Hepatocyte (in vitro differentiated cells): ENCODE results near the gene SPRR5. TPM values are rescaled to one million over a fixed set of nuclear protein-coding genes. Genes with fewer than 3 reads are reported as not detected.

Experiments used
- DNase-seq: peaks from one replicate; pipeline ENCODE4 v3.0.0-alpha.2; 2016; ENCODE audit warnings: low spot score
- H2AFZ ChIP-seq: fragments of 200-600 bp; sonication (generic); 2 replicates; pipeline ENCODE4 v1.6.0; 2016; ENCODE audit warnings: antibody characterized with exemption, mild to moderate bottlenecking
- H3K27ac ChIP-seq: fragments of 200-600 bp; sonication (generic); 2 replicates; pipeline ENCODE4 v1.5.1; 2016; ENCODE audit warnings: mild to moderate bottlenecking
- H3K27me3 ChIP-seq: fragments of 200-600 bp; sonication (generic); 2 replicates; pipeline ENCODE4 v1.6.1; 2016
- H3K36me3 ChIP-seq: fragments of 200-600 bp; sonication (generic); replicated peaks from 2 replicates; pipeline ENCODE4 v1.5.1; 2016; ENCODE audit warnings: low read depth; ENCODE audit not compliant: insufficient read depth
- H3K4me1 ChIP-seq: fragments of 200-600 bp; sonication (generic); 2 replicates; pipeline ENCODE4 v1.5.1; 2016; ENCODE audit warnings: mild to moderate bottlenecking, moderate library complexity; ENCODE audit not compliant: insufficient read depth
- H3K4me2 ChIP-seq: fragments of 200-600 bp; sonication (generic); 2 replicates; pipeline ENCODE4 v1.6.0; 2016
- H3K4me3 ChIP-seq: fragments of 200-600 bp; sonication (generic); 2 replicates; pipeline ENCODE4 v1.5.1; 2016; ENCODE audit warnings: mild to moderate bottlenecking
- H3K79me2 ChIP-seq: fragments of 200-600 bp; sonication (generic); 2 replicates; pipeline ENCODE4 v1.6.0; 2017; ENCODE audit warnings: mild to moderate bottlenecking
- H3K9me2 ChIP-seq: fragments of 200-600 bp; sonication (generic); replicated peaks from 2 replicates; pipeline ENCODE4 v1.6.0; 2017; ENCODE audit warnings: mild to moderate bottlenecking; ENCODE audit not compliant: insufficient read depth
- H3K9me3 ChIP-seq: fragments of 200-600 bp; sonication (generic); 2 replicates; pipeline ENCODE4 v1.5.1; 2016; ENCODE audit warnings: low read depth, mild to moderate bottlenecking
- H4K20me1 ChIP-seq: fragments of 200-600 bp; sonication (generic); 2 replicates; pipeline ENCODE4 v1.6.0; 2016; ENCODE audit warnings: mild to moderate bottlenecking; ENCODE audit not compliant: insufficient read depth, poor library complexity, severe bottlenecking
- CTCF ChIP-seq: fragments of 200-600 bp; sonication (generic); IDR thresholded peaks from 2 replicates; pipeline ENCODE4 v1.5.1; 2016; ENCODE audit warnings: antibody characterized with exemption, mild to moderate bottlenecking; ENCODE audit not compliant: poor library complexity
- EZH2 ChIP-seq: fragments of 200-600 bp; sonication (generic); IDR thresholded peaks from 2 replicates; pipeline ENCODE4 v1.6.1; 2016; ENCODE audit warnings: antibody characterized with exemption, mild to moderate bottlenecking, borderline replicate concordance
- EZH2phosphoT487 ChIP-seq: fragments of 200-600 bp; sonication (generic); IDR thresholded peaks from one replicate; pipeline ENCODE4 v1.6.1; 2018; ENCODE audit warnings: antibody characterized with exemption, mild to moderate bottlenecking, low read depth, moderate library complexity; ENCODE audit not compliant: unreplicated experiment, severe bottlenecking
- WGBS: methylation state at CpG from one replicate; pipeline ENCODE4 v1.1.6; 2016; ENCODE audit warnings: low lambda C conversion rate; ENCODE audit errors: missing lambda C conversion rate; 5-methylcytosine and 5-hydroxymethylcytosine counted together
- polyA plus RNA-seq: library from polyadenylated mRNA; unstranded; fragments of >200 nt; fragmentation: Nextera tagmentation; extraction: Ambion mirVana; gene quantifications from 2 replicates; pipeline ENCODE4 v1.2.1, GENCODE V29; 2016
- total RNA-seq: library from RNA; depleted of rRNA; stranded (reverse); fragments of >200 nt; gene quantifications from 2 replicates; pipeline ENCODE4 v1.2.3, GENCODE V29; 2014

Gene SPRR5
- total and polyA plus RNA-seq, 2 experiments from 2014 or later = not detected

GRCh38 chr1:152954436-152954835 lies 7.4 kb downstream of the SPRR5 start:
- Histone ChIP-seq H2AFZ (no peak overlapping the region), H3K4me3 (no peak overlapping the region), H3K9me3 (no peaks in the 10 kb centered on the region), H3K36me3 (no peaks in the 10 kb centered on the region), H3K4me2 (no peak overlapping the region), H3K27me3 (no peaks in the 10 kb centered on the region), H3K9me2 (no peaks in the 10 kb centered on the region), H3K4me1 (no peaks in the 10 kb centered on the region), H3K79me2 (no peaks in the 10 kb centered on the region), H3K27ac (no peak overlapping the region), H4K20me1 (no peaks in the 10 kb centered on the region)
- TF ChIP-seq CTCF (no peak), EZH2 (no peak), EZH2phosphoT487 (no peak)
- no peak for DNase-seq
- WGBS = 62% methylated on average over 6 of the region's 6 CpGs

GRCh38 chr1:152957561-152957960 lies 10.6 kb downstream of the SPRR5 start:
- H3K4me3 ChIP-seq = no peak overlapping the region

GRCh38 chr1:152959273-152959672 lies 12.3 kb downstream of the SPRR5 start:
- no peak for DNase-seq
- Histone ChIP-seq H3K27me3 (no peaks in the 10 kb centered on the region), H3K36me3 (no peaks in the 10 kb centered on the region), H3K9me2 (no peaks in the 10 kb centered on the region), H3K4me3 (no peak overlapping the region), H3K27ac (no peak overlapping the region), H2AFZ (no peak overlapping the region), H3K4me1 (no peaks in the 10 kb centered on the region), H3K9me3 (no peaks in the 10 kb centered on the region), H4K20me1 (no peaks in the 10 kb centered on the region), H3K79me2 (no peaks in the 10 kb centered on the region), H3K4me2 (no peak overlapping the region)
- 67% methylated on average over 3 of the region's 3 CpGs for WGBS
- TF ChIP-seq CTCF (no peak), EZH2 (no peak), EZH2phosphoT487 (no peak)

More at GRCh38 chr1:152957561-152957960, 10.6 kb downstream of the SPRR5 start:
- no peak for TF ChIP-seq CTCF
- no peak for TF ChIP-seq EZH2phosphoT487
- TF ChIP-seq EZH2 = no peak
- Histone ChIP-seq H3K79me2 (no peaks in the 10 kb centered on the region), H3K9me3 (no peaks in the 10 kb centered on the region), H3K27ac (no peak overlapping the region), H4K20me1 (no peaks in the 10 kb centered on the region), H3K4me1 (no peaks in the 10 kb centered on the region), H3K9me2 (no peaks in the 10 kb centered on the region), H2AFZ (no peak overlapping the region), H3K27me3 (no peaks in the 10 kb centered on the region), H3K4me2 (no peak overlapping the region), H3K36me3 (no peaks in the 10 kb centered on the region)
- WGBS = 65% methylated on average over 3 of the region's 3 CpGs
- DNase-seq = no peak

- Histone ChIP-seq H4K20me1 (no peaks in the 10 kb centered on the region), H3K9me2 (no peaks in the 10 kb centered on the region), H3K36me3 (no peaks in the 10 kb centered on the region), H3K27me3 (no peaks in the 10 kb centered on the region), H3K79me2 (no peaks in the 10 kb centered on the region), H3K4me3 (no peak overlapping the region), H2AFZ (no peak overlapping the region), H3K4me1 (no peaks in the 10 kb centered on the region), H3K9me3 (no peaks in the 10 kb centered on the region), H3K4me2 (no peak overlapping the region), H3K27ac (no peak overlapping the region)
- WGBS = 86% methylated on average over 10 of the region's 10 CpGs
- TF ChIP-seq EZH2 = no peak
- no peak for TF ChIP-seq CTCF
- no peak for TF ChIP-seq EZH2phosphoT487
- DNase-seq = no peak
Observed at GRCh38 chr1:152959801-152960451, 12.9 kb downstream of the SPRR5 start.
